GM18870 (cell line): ENCODE measurements around the gene IFT81.
"Not testable (repeated sequence)": the region's sequence is repeated elsewhere in the genome, so short reads cannot be mapped to it uniquely, and the experiment has no call there.

ENCODE experiments used
- ATAC-seq: cut with Tn5 transposase; IDR thresholded peaks from one replicate; pipeline ENCODE4 v1.9.1; 2021; ENCODE audit warnings: moderate library complexity; ENCODE audit not compliant: unreplicated experiment

The IFT81 gene

DNA sequence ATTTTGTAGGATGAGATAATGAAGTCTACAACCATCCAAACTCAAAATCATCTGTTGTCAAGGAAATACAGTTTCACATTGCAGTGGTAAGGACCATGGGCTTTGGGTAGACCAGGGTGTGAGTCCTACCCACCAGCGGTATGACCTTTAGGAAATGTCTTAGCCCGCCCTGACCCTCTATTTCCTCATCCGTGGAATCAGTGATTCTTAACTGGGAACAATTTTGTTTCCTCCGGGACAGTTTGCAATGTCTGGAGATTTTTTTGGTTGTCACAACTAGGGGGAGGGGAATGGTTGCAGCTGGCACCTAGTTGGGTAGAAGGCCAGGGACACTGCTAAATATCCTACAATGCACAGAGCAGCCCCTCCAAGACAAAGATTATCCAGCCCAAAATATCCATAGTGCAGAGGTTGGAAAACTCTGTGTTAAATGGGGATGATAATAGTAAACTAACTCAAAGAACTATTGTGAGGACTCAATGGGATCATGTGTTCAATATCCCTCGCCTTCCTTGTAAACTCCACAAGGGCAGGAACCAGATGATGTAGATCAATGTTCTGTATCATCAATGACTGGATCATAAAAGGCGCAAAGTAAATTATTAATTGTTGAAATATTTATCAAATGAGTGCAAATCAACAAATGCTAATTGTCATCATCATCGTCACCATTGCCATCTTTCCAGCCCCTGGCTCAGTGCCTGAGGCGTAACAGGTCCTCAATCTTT lies 15.7 kb upstream of the IFT81 start:
- ATAC-seq: no peak

- ATAC-seq: no peak
These were observed 14.9 kb upstream of the IFT81 start for GRCh38 chr12:110109037-110109836.

GRCh38 chr12:110109837-110110535 lies 14.2 kb upstream of the IFT81 start:
- no peak for ATAC-seq

- no peak for ATAC-seq
These were observed 12.5 kb upstream of the IFT81 start for GRCh38 chr12:110111476-110112334.

GRCh38 chr12:110112335-110112660 lies 11.9 kb upstream of the IFT81 start:
- ATAC-seq: no peak

GRCh38 chr12:110114528-110114937 lies 9.6 kb upstream of the IFT81 start:
- no peak for ATAC-seq

GRCh38 chr12:110115675-110116074 lies 8.5 kb upstream of the IFT81 start:
- ATAC-seq: no peak

DNA sequence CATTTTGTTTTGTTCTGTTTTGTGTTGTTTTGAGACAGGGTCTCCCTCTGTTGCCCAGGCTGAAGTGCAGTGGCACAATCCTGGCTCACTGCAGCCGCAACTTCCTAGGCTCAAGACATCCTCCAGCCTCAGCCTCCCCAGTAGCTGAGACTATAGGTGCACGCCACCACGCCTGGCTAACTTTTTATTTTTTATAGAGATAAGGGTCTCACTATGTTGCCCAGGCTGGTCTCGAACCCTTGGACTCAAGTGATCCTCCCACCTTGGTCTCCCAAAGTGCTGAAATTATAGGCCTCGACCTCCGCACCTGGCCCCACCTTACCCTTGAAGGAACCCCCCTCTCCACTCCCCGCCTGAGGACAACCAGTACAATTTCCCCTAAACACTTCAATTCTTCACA lies 7.5 kb upstream of the IFT81 start:
- ATAC-seq: no peak

GRCh38 chr12:110117210-110117609 lies 6.9 kb upstream of the IFT81 start:
- ATAC-seq: not testable (repeated sequence)

GRCh38 chr12:110117956-110118685 lies 6.0 kb upstream of the IFT81 start:
- ATAC-seq: no peak

- ATAC-seq: no peak
These were observed 1.2 kb upstream of the IFT81 start for GRCh38 chr12:110122929-110123328.

DNA sequence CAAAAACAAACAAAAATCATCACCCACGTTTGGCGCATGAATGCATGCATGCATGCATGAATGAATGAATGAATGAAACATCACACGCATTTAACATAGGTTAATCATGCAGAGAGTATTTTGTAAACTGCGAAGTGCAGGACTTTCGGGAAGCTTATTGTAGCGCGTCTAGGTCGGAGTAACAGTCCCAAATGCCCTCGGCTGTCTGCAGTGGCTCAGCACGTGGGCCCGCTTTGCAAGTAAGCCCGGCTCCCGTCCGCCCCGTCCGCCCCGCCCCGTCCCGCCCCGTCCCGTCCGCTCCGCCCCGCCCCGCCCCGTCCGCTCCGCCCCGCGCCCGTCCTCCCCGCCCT lies 263 bp upstream of the IFT81 start:
- ATAC-seq: no peak

DNA sequence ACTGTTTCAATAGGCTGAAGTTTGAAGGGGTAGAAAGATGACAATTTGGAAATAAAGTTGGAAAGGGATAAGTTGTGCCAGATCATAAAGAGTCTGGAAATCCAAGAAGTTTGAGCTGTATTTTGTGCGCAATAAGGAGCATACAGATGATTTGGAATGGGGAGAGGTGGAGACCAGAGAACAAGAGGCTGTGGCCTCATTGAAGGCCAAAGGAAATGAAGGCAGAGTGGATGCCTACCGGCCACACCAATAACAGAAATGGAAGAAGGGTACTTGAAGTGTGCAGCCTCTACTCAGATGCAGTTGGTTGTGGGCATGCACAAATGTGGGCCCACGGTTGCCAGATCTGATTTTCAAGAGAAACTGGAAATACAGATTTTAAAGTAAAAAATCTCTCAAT lies 2.4 kb downstream of the IFT81 start:
- no peak for ATAC-seq

GRCh38 chr12:110134691-110135411 lies 10.7 kb downstream of the IFT81 start:
- ATAC-seq: no peak

GRCh38 chr12:110135806-110136205 lies 11.6 kb downstream of the IFT81 start:
- no peak for ATAC-seq

DNA sequence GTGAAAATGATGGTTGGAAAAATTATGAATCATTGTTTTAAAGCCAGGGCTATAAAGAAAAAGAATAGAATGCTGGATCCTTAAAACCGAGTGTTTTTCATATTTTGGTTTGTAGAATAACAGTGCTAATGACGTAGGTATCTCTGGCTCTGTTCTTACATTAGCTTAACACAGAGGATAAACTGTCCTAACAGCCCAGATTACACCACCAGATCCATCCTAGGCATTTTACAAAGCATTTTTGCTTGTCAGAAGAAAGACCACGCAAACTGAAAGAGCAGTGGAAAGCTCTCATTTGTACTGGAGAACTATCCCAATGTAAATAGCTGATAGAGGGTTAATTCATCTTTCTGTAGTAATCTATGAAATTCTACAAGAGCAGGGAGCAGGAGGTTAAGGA lies 13.6 kb downstream of the IFT81 start:
- ATAC-seq: no peak

GRCh38 chr12:110141389-110141788 lies 17.2 kb downstream of the IFT81 start:
- no peak for ATAC-seq

GRCh38 chr12:110146986-110147385 lies 22.8 kb downstream of the IFT81 start:
- no peak for ATAC-seq

- ATAC-seq: no peak
These were observed 25.0 kb downstream of the IFT81 start for GRCh38 chr12:110149086-110149660.
